CD4-positive, alpha-beta T cell treated with Interleukin-21 for 1 hour (primary cell): ENCODE measurements around the gene NFATC1.

ENCODE experiments used
- DNase-seq: peaks from one replicate; pipeline ENCODE4 v3.0.0-alpha.2; 2020

NFATC1 gene

GRCh38 chr18:79543861-79544385 lies 148.2 kb downstream of the NFATC1 start:
- no peak for DNase-seq

GRCh38 chr18:79544386-79544963 lies 148.7 kb downstream of the NFATC1 start:
- no peak for DNase-seq

- no peak for DNase-seq
Observed at GRCh38 chr18:79545255-79545654, 149.5 kb downstream of the NFATC1 start.

- no peak for DNase-seq
Observed at GRCh38 chr18:79545736-79546171, 150.0 kb downstream of the NFATC1 start.

- DNase-seq: no peak
Observed at GRCh38 chr18:79546781-79547272, 151.1 kb downstream of the NFATC1 start.

- no peak for DNase-seq
Observed at GRCh38 chr18:79547413-79548076, 151.8 kb downstream of the NFATC1 start.

- no peak for DNase-seq
Observed at GRCh38 chr18:79548077-79548450, 152.3 kb downstream of the NFATC1 start.

- DNase-seq: no peak
Observed at GRCh38 chr18:79548621-79548985, 152.9 kb downstream of the NFATC1 start.

- no peak for DNase-seq
Observed at GRCh38 chr18:79548986-79549637, 153.4 kb downstream of the NFATC1 start.

GRCh38 chr18:79549638-79550000 lies 153.9 kb downstream of the NFATC1 start:
- no peak for DNase-seq

- DNase-seq: no peak
Observed at GRCh38 chr18:79552140-79552631, 156.5 kb downstream of the NFATC1 start.

- no peak for DNase-seq
Observed at GRCh38 chr18:79552696-79553095, 157.0 kb downstream of the NFATC1 start.

- no peak for DNase-seq
Observed at GRCh38 chr18:79553154-79553553, 157.4 kb downstream of the NFATC1 start.

- no peak for DNase-seq
Observed at GRCh38 chr18:79553696-79554095, 158.0 kb downstream of the NFATC1 start.

GRCh38 chr18:79554321-79554720 lies 158.6 kb downstream of the NFATC1 start:
- no peak for DNase-seq

GRCh38 chr18:79554945-79555645 lies 159.4 kb downstream of the NFATC1 start:
- no peak for DNase-seq

- DNase-seq: no peak
Observed at GRCh38 chr18:79555885-79556284, 160.2 kb downstream of the NFATC1 start.

- DNase-seq: no peak
Observed at GRCh38 chr18:79556829-79557585, 161.3 kb downstream of the NFATC1 start.

- no peak for DNase-seq
Observed at GRCh38 chr18:79558196-79558932, 162.6 kb downstream of the NFATC1 start.

GRCh38 chr18:79558933-79559416 lies 163.2 kb downstream of the NFATC1 start:
- no peak for DNase-seq

GRCh38 chr18:79559436-79559835 lies 163.7 kb downstream of the NFATC1 start:
- no peak for DNase-seq
